Retinal pigment epithelial cell (primary cell): Measurements from ENCODE around the gene EML5.

Experiments
- DNase-seq: peaks from one replicate; pipeline ENCODE4 v3.0.0-alpha.2; 2010; ENCODE audit warnings: low read depth
- H3K4me3 ChIP-seq: 2 replicates; pipeline ENCODE4 v1.5.1; 2011; ENCODE audit warnings: mild to moderate bottlenecking, low read length, control low read depth, moderate library complexity
- CTCF ChIP-seq: conservative IDR thresholded peaks from 2 replicates; pipeline ENCODE4 v1.5.1; 2011; ENCODE audit warnings: low read depth, low read length, control low read depth, inconsistent platforms

Gene EML5

GRCh38 chr14:88592031-88592430 lies 200.7 kb downstream of the EML5 start:
- no peak for TF ChIP-seq CTCF
- no peak for DNase-seq
- no peak overlapping the region for H3K4me3 ChIP-seq

GRCh38 chr14:88590173-88590572 lies 202.6 kb downstream of the EML5 start:
- H3K4me3 ChIP-seq, result no peak overlapping the region
- TF ChIP-seq CTCF, result no peak
- no peak for DNase-seq

GRCh38 chr14:88588081-88588480 lies 204.7 kb downstream of the EML5 start:
- TF ChIP-seq CTCF, result no peak

GRCh38 chr14:88584451-88584850 lies 208.3 kb downstream of the EML5 start:
- no peak overlapping the region for H3K4me3 ChIP-seq
- no peak for TF ChIP-seq CTCF
- no peak for DNase-seq

More at GRCh38 chr14:88588081-88588480, 204.7 kb downstream of the EML5 start:
- no peak overlapping the region for H3K4me3 ChIP-seq
- DNase-seq, result no peak

- no peak for DNase-seq
- TF ChIP-seq CTCF, result no peak
- no peak overlapping the region for H3K4me3 ChIP-seq
Measured at GRCh38 chr14:88576222-88576621, 216.5 kb downstream of the EML5 start.

- no peak for DNase-seq
- no peak for TF ChIP-seq CTCF
- no peak overlapping the region for H3K4me3 ChIP-seq
Measured at GRCh38 chr14:88572117-88572516, 220.6 kb downstream of the EML5 start.

GRCh38 chr14:88568196-88568595 lies 224.6 kb downstream of the EML5 start:
- no peak overlapping the region for H3K4me3 ChIP-seq
- DNase-seq, result no peak
- TF ChIP-seq CTCF, result no peak
